ENCODE data around the gene SPOP. TPM values are rescaled to one million over a fixed set of nuclear protein-coding genes. Genes with fewer than 3 reads are reported as not detected.
A peak's percentile ranks its signal among the peaks of the same experiment; 100 is the strongest.

Gene SPOP
- total RNA-seq, 1 donor from 2014 or later: 32.1 TPM

- FAIRE-seq (no peak), DNase-seq (ENCODE audit: low read depth) (peak; percentile 38)
- H3K4me3 ChIP-seq (ENCODE audit: low read depth, low read length): no peak overlapping the region
- no peaks in the 10 kb centered on the region for H3K36me3 ChIP-seq (ENCODE audit: control insufficient read depth, insufficient read depth, low read length)
- H3K27me3 ChIP-seq (ENCODE audit: control insufficient read depth, insufficient read depth, low read length): no peaks in the 10 kb centered on the region
- TF ChIP-seq CTCF (IDR thresholded peaks at IDR 0.05; ENCODE audit: insufficient read depth, low read length, severe bottlenecking): no peak
Observed at GRCh38 chr17:49687878-49688491, 10.1 kb upstream of the SPOP start.

GRCh38 chr17:49681106-49681979 is 3.4 kb upstream of the SPOP start:
- H3K27me3 ChIP-seq (ENCODE audit: control insufficient read depth, insufficient read depth, low read length): no peaks in the 10 kb centered on the region
- no peak for FAIRE-seq
- no peak overlapping the region for H3K4me3 ChIP-seq (ENCODE audit: low read depth, low read length)
- no peak for TF ChIP-seq CTCF (IDR thresholded peaks at IDR 0.05; ENCODE audit: insufficient read depth, low read length, severe bottlenecking)
- DNase-seq (ENCODE audit: low read depth): no peak
- H3K36me3 ChIP-seq (ENCODE audit: control insufficient read depth, insufficient read depth, low read length): no peaks in the 10 kb centered on the region

- TF ChIP-seq CTCF (IDR thresholded peaks at IDR 0.05; ENCODE audit: insufficient read depth, low read length, severe bottlenecking): no peak
- FAIRE-seq (no peak), DNase-seq (ENCODE audit: low read depth) (no peak)
- Histone ChIP-seq H3K27me3 (ENCODE audit: control insufficient read depth, insufficient read depth, low read length) (no peaks in the 10 kb centered on the region), H3K36me3 (ENCODE audit: control insufficient read depth, insufficient read depth, low read length) (no peaks in the 10 kb centered on the region), H3K4me3 (ENCODE audit: low read depth, low read length) (no peak overlapping the region)
Observed at GRCh38 chr17:49680314-49680713, 2.4 kb upstream of the SPOP start.

GRCh38 chr17:49677134-49677932 is 564 bp downstream of the SPOP start:
- Histone ChIP-seq H3K27me3 (ENCODE audit: control insufficient read depth, insufficient read depth, low read length) (no peaks in the 10 kb centered on the region), H3K36me3 (ENCODE audit: control insufficient read depth, insufficient read depth, low read length) (no peaks in the 10 kb centered on the region), H3K4me3 (ENCODE audit: low read depth, low read length) (peak overlapping the region; percentile 89)
- no peak for TF ChIP-seq CTCF (IDR thresholded peaks at IDR 0.05; ENCODE audit: insufficient read depth, low read length, severe bottlenecking)
- DNase-seq (ENCODE audit: low read depth): peak; percentile 76
- FAIRE-seq: no peak

- no peaks in the 10 kb centered on the region for H3K27me3 ChIP-seq (ENCODE audit: control insufficient read depth, insufficient read depth, low read length)
- DNase-seq (ENCODE audit: low read depth) (no peak), FAIRE-seq (no peak)
- no peaks in the 10 kb centered on the region for H3K36me3 ChIP-seq (ENCODE audit: control insufficient read depth, insufficient read depth, low read length)
- no peak for TF ChIP-seq CTCF (IDR thresholded peaks at IDR 0.05; ENCODE audit: insufficient read depth, low read length, severe bottlenecking)
- H3K4me3 ChIP-seq (ENCODE audit: low read depth, low read length): peak overlapping the region; percentile 89
Observed at GRCh38 chr17:49676276-49676868, 1.5 kb downstream of the SPOP start.
